GM12801 (cell line): ENCODE data around the gene DACH1.

Source experiments
- CTCF ChIP-seq: IDR thresholded peaks from one replicate; pipeline ENCODE4 v1.5.1; 2011; ENCODE audit warnings: control low read depth; ENCODE audit not compliant: insufficient read length; ENCODE audit errors: extremely low read depth

DACH1 gene

DNA sequence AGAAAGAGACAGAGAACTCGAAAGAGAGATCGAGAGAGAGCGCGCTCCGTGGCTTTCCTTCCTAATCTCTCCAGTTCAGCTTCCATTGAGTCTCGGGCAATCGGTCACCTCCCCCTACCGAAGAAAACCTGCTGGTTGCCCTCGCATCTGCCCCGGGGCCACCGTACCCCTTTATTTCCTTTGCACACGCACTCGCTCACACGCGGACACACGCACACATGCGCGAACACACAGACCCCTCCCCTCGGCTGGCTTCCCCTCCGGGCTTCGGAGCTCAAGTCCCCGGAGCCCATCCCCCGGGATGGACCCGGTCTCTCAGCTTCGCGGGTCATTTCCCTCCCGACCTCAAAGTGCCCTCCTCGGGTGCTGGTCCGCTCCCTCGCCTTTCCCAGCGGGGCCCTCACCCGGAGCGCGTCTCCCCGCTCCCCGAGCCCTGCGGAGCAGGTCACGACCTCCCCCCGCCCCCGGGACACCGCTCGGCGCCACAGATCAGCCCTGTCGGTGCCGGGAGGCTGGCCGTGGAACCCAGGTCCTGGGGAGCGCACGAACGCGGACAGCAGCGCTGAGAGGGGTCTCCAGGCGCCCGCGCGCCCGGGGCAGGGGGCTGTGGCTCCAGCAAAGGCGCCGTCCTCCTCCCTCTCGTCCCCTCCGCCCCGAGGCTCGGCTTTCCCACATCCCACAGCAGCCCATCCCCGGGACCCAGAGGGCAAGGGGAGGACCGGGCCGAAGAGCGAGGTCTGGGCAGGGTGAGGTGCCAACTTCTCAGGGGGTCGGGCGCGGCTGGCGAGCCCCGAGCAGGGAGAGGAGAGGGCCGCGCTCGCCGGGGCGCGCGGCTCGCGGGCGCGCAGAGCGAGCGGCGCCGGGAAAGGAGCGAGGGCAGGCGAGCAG, 1.8 kb downstream of the DACH1 start:
- no peak for TF ChIP-seq CTCF

DNA sequence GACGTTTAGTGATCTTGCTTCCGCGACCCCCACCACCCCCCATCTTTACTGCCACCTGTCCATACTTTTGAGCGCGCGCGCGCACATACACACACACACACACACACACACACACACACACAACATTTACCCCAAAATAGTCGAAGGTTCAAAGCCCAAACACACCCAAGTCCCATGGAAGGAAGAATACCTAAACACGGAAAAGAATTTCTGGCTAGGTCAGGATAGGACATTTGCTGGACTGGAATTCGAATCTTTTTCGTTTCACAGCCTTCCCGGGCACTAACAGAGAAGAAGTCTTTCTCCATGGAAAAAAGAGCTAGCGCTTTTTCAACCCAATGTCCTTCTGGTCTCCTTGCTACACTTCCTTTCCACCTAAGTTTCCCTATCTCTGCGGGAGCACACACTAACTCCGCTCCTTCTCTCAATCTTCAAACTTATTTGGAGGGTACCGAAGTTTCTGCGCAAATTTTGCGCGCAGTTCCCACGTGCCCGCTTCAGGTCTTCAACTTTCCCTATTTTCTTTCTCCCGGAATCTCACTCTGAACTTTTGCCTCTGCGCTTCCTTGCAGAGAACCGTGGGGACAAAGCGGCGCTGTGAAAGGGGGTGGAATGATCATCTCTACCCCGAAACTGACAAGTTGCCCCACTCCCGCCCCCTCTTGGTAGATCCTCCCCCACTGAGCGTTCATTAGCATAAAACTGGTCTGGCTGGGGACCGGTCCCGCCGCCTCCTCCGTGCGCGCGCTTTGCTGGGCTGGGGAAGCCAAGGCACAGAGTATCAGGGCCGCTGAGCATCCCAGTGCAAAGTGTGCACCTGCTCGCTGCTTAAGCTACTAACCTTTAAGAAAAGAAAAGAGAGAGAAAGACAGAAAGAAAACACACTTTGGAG, 2.7 kb downstream of the DACH1 start:
- no peak for TF ChIP-seq CTCF

- no peak for TF ChIP-seq CTCF
Measured at GRCh38 chr13:71863254-71863865, 3.6 kb downstream of the DACH1 start.

DNA sequence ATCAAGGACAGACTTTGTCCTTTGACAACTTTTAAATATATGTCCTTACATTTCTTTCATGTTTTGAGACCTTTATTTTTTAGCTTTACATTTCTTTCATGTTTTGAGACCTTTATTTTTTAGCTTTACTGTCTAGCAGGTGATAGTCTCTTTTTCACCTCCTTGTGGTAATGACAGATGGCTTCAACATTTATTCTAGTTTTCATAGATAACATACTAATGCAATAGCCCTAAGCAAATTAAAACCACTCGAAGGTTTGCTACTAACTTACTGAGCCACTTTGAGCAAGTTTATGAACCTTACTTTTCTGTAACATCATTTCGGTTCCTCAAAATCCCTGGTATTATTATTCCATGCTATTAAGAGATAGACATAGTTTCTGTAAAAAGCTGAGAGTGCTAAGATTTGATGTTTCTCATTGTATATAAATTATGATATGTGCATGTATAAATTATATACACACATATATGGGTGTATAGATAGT, 4.5 kb downstream of the DACH1 start:
- no peak for TF ChIP-seq CTCF

GRCh38 chr13:71861769-71862458, 5.1 kb downstream of the DACH1 start:
- TF ChIP-seq CTCF, result no peak

DNA sequence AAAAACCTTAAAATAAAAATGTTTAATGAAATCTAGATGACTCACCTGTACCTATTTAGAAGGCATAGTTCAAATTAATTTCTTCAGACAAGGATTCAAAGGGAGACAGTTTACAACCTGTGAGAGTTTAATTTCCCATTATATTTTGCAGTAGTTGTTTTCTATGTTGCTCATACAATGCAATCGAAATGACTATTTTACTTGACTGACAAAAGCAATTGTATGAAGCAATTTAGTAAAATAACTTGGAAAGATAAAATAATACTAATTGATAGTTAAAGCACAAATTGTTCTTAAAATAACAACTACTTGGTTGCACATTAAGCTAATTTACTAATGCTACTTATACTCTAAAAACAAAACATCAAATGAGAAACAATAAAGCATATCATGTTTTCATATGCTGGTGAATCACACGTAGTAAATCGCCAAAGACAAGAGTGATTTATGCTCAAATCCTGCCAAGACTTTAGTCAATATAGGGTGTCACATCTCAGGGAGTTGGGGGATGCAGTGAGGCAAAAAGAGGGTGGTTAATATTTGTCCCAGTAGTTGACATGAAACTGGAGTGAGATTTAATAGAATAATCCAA, 6.4 kb downstream of the DACH1 start:
- no peak for TF ChIP-seq CTCF
